Purkinje cell (primary cell): ENCODE measurements around the gene B2M. TPM values are rescaled to one million over a fixed set of nuclear protein-coding genes. Genes with fewer than 3 reads are reported as not detected.

ENCODE experiments used
- polyA plus RNA-seq: library from polyadenylated mRNA; unstranded; fragments of >200 nt; fragmentation: Nextera tagmentation; gene quantifications from 2 replicates; pipeline ENCODE4 v1.2.1, GENCODE V29; 2014

B2M gene
- polyA plus RNA-seq = 2,747 and 3,416 TPM in 2 replicates

DNA sequence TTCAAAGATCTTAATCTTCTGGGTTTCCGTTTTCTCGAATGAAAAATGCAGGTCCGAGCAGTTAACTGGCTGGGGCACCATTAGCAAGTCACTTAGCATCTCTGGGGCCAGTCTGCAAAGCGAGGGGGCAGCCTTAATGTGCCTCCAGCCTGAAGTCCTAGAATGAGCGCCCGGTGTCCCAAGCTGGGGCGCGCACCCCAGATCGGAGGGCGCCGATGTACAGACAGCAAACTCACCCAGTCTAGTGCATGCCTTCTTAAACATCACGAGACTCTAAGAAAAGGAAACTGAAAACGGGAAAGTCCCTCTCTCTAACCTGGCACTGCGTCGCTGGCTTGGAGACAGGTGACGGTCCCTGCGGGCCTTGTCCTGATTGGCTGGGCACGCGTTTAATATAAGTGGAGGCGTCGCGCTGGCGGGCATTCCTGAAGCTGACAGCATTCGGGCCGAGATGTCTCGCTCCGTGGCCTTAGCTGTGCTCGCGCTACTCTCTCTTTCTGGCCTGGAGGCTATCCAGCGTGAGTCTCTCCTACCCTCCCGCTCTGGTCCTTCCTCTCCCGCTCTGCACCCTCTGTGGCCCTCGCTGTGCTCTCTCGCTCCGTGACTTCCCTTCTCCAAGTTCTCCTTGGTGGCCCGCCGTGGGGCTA is at the start of gene B2M, which contains the start of gene PATL2:
Gene B2M, plus strand, starts transcription at position 422 of the 647 bp plus-strand sequence. Its CDS starts 30 bp downstream, at position 452.
Gene PATL2, minus strand, starts transcription at position 228 of the 647 bp plus-strand sequence. CDS start 34,833 bp downstream, outside the sequence.

DNA sequence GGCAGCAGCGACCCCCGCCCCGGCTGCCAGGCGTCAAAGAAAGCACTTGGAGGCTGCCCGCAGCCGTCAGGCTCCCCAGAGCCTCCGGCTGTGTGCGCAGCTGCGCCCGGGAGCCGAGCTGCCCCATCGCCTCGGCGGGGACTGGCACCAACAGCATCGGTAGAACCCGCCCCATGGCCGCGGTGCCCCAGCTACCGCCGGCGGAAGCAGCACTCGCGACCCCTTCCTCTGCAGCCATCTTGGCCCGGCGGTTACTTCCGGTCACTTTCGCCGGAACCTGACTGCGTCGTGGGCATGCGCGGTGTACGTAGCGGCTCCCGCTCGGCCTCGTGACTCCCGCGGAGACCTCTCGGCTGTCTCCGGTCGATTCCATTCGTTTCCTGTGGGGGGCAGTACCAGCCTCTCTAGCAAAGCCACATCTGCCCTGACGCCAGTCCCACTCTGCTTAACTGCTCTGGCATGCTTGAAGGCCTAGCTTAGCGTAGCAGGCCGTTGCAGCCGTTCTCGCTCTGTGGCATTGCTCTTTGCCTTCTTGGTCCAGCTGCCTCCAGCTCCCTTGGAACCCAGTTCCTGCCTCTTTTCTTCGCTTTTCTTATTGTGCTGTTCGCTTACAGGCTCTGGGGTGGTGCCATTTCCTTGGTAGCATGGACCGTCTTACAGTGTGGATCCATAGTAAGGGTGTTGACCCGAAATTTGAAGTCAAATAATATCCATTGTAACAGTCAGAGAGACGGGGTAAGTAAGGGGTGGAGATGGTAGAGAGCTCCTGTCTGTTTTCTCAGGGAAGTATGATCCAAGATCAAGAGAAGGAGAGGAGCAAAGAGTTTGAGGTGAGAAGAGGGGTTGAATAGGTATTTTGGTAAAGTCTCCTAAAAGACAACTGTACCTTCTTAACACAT is 47.7 kb upstream of the B2M start, which contains the start of gene SPG11:
Gene SPG11, minus strand, starts transcription at position 253 of the 899 bp plus-strand sequence. Its CDS starts 15 bp downstream, at position 238.

DNA sequence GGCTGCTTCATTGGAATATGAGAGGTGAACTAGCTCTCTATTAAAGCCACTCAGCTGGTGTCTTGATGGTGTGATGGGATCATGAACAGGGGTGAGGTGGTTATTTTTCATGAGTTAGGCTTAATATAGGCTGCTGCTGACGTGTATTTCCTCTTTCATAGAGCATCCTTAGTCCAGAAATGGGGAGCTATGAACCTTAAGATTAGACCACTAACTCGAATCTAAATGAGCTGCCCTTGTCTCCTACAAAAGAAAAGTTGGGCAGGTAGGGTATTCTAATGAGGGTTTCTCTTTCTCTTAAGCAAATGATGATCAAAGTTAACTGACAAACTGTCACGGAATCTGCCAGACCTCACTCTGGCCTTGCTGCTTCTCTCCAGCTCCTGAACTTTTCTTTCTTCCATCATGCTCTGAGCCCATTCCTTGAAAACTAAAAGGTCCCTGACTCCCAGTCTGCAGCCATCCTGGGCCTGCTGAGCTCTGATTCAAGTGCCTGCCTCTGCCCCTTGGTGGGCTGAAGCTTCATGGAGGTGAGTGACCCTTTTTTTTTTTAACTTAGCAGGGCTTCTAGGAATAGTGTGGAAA is 25.0 kb downstream of the B2M start, which contains the start of gene TRIM69:
Gene TRIM69, plus strand, starts transcription at position 348 of the 585 bp plus-strand sequence. Its CDS starts 177 bp downstream, at position 525.

Other genes with a start within 250 kb of the B2M start
- 43.7 and 54.9 TPM in 2 replicates for gene EIF3J, start 174.4 kb upstream of the B2M start, polyA plus RNA-seq
- gene SPG11, start 47.9 kb upstream of the B2M start, polyA plus RNA-seq = 26.1 and 34.9 TPM in 2 replicates
- gene PATL2, start 194 bp upstream of the B2M start, polyA plus RNA-seq = not detected in 2 replicates
- gene TRIM69, start 25.0 kb downstream of the B2M start, polyA plus RNA-seq = 39.3 and 48.2 TPM in 2 replicates
- not detected in 2 replicates for gene TERB2, start 245.2 kb downstream of the B2M start, polyA plus RNA-seq